Measurements from ENCODE around the gene ROR1.

GRCh38 chr1:63943393-63943792 lies 169.6 kb downstream of the ROR1 start:
- TF ChIP-seq CTCF (conservative IDR thresholded peaks at IDR 0.05; ENCODE audit: low read length) (no peak), EZH2phosphoT487 (IDR thresholded peaks at IDR 0.05; ENCODE audit: borderline replicate concordance, low read depth, low read length) (no peak)

Measured in OCI-LY7 (cell line).